IPS DF 4.7 (cell line): ENCODE results near the gene PM20D2.

Source experiments
- DNase-seq: peaks from one replicate; pipeline ENCODE4 v3.0.0-alpha.2; 2013; ENCODE audit warnings: low spot score; ENCODE audit errors: extremely low read depth

PM20D2 gene

DNA sequence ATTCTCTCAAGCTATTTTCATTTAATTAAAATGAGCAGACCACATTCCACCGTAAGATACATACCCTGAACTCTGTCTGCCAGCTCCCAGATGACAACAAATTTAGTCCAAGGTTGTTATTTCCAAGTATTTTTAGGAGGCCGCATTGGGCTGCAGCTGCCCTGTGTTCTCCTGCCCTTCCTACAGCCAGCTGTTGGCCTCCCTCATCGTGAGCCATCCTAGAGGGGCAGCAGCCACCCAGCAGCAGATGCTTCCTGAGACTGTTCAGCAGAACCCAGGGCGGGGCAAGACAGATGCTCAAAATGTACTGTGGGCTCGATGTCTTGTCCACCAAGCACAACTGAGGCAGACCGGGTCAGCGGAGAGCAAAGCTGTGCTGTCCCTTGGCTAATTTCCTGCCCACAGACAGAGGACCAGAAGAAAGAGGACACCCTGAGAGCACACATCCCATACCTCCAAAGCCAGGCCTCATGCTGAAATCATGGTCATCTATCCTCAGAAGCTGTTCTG, 54.9 kb downstream of the PM20D2 start:
- DNase-seq: no peak

DNA sequence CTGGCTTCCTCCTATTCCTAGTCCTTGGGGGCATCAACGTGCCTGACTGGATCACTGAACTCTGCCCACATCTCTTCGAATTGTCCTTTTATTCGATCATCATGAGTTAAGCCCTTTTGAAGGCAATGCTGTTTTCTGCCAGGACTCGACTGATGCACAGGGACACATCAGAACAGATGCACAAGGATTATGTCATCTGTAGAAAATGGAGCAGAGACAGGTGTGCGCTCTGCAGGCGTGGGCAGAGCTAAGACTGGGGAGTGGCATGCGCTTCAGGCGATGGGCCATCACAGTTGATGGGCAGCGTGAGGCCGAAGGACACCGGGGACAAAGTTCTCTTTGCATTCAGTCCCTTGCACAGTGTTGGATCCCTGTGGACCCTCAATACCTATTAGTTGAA, 58.2 kb downstream of the PM20D2 start:
- no peak for DNase-seq

DNA sequence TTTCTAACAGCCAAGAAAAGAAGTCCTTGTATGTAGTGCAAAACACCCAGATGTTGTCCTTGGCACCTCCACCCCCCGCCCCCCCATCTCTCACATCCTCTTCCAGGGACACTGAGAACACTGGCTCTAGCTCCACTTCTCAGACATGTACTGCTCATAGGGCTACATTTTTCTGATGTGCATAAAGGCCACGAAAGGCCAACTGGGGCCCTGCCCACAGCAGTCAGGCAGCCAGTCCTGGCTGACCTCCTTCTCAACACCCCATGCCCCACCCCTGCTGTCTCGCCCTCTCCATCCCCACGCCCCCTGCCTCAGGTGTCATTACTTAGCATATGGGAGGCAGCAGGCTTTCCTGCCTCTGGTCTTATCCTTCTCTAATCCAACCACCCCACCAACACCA, 60.0 kb downstream of the PM20D2 start:
- DNase-seq: no peak

DNA sequence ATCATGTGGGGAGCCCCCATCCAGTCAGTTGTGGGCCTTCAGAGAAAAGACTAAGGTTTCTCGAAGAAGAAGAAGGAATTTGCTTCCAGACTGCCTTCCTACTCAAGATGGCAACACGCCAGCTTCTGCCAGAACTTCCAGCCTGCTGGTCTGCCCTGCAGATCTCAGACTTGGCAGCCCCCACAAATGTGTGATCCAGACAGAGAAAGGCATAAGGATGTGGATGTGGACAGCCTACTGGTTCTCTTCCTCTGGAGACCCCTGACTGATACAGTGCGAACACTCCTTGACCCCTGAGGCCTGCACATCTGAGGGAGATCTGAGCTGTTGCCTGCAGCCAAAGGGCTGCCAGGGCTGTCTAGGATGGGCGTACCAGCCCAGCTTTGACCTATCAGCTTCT, 62.7 kb downstream of the PM20D2 start:
- DNase-seq: no peak

DNA sequence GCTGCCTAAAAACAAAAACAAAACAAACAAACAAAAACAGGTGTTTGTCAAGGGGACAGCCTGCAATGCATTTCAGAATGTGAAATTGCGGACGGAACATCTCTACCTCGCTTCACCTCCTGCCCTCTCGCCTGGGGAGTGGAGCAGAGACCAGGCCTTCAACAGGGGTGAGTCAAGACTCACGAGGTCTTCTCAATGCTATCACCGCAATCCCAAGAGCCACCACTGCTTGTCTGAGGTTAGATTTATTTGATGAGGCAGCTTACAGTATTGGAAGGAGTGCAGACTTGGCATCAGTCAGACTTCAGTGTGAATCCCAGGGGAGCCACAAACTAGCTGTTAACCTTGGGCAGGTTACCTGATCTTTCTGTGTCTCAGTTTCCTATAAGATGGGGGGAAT, 63.6 kb downstream of the PM20D2 start:
- no peak for DNase-seq

DNA sequence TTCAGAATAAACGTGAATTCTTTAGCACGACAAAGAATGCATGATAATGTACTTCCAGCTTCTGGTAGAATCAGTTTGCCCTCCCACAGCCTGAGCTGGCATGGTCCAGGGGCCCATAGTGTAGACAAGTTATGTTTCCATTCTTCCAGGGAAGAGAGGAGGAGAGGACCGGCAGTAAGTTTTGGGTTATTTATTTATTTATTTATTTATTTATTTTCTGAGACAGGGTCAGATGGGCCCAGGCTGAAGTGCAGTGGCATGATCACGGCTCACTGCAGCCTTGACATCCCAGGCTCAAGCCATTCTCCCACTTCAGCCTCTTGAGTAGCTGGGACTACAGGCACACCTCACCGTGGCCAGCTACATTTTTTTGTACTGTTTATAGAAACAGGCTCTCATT, 66.6 kb downstream of the PM20D2 start:
- DNase-seq: no peak

DNA sequence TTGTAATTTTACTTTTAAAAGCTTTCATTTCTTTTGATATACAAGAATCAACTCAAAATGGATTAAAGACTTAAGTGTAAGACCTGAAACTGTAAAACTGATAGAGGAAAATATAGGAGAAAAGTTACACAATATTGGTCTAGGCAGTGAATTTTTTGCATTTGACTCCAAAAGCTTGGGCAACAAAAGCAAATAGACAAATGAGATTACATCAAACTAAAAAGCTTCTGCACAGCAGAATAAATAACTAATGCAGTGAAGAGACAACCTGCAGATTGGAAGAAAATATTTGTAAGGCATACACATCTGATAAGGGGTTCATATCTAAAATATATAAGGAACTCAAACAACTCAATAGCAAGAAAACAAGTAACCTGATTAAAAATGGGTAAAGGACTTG, 68.3 kb downstream of the PM20D2 start:
- no peak for DNase-seq
